GM12872 (cell line): ENCODE results near the gene GALNTL6.

ENCODE experiments used
- TF ChIP-seq, protein P1 (sequence below): IDR thresholded peaks from 3 replicates; pipeline ENCODE4 v1.5.1; 2011; ENCODE audit warnings: low read depth, mild to moderate bottlenecking, low read length, moderate library complexity; ENCODE audit not compliant: insufficient read depth

GALNTL6 gene

DNA sequence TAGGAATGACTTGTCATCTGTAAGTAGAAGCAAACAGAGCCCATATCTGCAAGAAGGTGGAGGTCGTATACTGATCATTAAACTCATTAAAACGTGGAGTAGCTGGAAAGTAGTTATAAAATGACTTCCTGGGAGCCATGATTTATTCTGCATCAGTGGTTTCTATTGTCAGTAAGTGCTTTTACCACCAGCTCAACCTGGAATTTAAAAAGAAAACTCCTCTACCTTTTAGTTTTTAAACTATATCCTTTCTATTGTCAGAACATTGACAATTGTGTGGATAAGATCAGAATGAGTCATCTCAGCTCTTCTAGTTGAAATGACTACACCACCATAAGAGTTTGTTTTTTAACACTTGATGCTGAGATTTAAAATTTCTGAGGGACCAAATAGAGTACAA, 704.2 kb downstream of the GALNTL6 start:
- TF ChIP-seq, protein P1, sequence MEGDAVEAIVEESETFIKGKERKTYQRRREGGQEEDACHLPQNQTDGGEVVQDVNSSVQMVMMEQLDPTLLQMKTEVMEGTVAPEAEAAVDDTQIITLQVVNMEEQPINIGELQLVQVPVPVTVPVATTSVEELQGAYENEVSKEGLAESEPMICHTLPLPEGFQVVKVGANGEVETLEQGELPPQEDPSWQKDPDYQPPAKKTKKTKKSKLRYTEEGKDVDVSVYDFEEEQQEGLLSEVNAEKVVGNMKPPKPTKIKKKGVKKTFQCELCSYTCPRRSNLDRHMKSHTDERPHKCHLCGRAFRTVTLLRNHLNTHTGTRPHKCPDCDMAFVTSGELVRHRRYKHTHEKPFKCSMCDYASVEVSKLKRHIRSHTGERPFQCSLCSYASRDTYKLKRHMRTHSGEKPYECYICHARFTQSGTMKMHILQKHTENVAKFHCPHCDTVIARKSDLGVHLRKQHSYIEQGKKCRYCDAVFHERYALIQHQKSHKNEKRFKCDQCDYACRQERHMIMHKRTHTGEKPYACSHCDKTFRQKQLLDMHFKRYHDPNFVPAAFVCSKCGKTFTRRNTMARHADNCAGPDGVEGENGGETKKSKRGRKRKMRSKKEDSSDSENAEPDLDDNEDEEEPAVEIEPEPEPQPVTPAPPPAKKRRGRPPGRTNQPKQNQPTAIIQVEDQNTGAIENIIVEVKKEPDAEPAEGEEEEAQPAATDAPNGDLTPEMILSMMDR = no peak

DNA sequence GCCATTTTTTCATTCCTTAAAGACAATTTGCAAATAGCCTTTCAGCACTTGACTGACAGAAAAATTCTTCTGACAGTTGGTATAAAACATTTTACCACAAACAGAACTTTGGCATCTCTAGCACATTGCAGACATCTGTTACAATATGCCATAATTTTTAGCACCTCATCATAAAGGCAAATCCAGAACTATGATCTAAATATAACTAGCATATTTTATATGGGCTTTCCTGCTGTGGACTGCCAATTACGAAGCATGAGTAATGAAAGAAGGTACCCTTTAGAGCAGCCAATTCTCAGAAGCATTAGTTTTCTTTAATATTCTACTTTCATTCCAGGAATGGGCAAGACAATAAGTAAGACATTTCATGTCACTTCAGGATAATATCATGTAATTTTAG, 708.0 kb downstream of the GALNTL6 start:
- TF ChIP-seq, protein P1 = no peak

DNA sequence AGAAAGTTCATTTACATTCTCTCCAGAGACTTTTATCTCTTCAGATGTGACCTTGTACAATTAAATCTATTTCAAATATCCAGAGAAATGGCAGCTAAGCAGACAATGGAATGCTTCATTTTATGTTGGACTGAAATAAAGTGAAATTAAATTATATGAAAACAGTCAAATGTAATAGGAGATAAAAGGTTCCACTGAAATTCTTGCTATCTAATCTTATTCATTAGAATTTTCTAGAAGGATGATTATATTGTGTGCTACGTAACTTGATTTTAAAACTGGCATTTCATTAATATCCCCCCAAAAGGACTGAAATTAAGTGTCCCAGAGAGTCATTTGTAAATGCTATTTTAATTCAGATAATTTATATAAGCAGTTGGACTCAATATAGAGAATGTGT, 708.5 kb downstream of the GALNTL6 start:
- TF ChIP-seq, protein P1 = no peak

DNA sequence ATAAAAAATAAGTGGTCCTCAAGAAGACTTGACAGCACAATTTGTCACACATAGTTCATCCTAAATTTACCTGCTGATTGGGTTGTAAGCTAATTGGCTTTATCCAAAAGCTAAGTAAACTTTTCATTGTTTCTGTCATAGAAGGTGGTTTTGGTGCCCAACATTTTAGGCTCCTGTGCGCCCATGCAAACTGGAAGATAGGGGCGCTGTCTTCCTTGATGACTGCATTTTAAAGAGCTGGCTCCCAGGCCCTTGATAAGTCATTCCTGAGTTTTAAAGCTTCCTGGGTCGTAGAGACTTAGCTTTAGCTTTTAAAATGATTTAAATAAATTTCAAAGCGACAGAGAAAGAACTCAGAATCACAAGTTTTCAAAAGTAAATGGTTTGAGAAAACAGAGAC, 730.0 kb downstream of the GALNTL6 start:
- TF ChIP-seq, protein P1 = 0 out of 3 replicates have a peak, but pooled peaks have one; percentile 4

DNA sequence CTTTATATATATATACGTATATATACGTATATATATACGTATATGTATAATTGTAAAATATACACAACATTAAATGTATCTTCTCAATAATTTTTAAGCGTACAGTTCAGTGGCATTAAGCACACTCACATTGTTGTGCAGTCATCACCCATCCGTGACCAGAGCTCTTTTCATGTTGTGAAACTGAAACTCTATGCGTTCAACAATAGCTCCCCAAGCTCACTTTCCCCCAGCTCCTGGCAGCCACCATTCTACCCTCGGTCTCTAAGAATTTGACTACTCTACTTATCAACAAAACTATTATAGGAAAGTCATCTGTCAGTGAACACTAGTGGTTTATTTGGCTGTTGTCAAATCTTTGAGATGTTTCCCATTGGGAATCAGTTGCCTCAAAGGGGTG, 733.6 kb downstream of the GALNTL6 start:
- TF ChIP-seq, protein P1 = no peak

DNA sequence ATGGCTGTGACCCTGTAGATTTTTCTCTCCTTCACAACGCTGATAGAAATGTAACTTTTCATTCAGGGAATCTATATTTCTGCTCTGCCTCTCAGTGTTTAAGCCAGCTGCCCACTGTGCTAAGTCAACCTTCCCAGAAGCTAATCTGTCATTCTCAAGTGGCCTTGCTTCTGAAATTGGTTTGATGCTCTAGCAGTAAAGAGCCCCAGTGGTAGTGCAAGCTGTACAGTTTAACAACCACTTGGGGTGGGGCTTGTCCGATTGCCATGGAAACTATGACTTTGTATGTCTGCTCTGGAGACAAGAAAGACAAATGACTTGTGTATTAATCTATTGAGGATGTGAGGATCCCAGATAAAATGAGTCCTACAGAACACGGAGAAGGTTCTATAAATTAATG, 734.5 kb downstream of the GALNTL6 start:
- TF ChIP-seq, protein P1 = no peak

DNA sequence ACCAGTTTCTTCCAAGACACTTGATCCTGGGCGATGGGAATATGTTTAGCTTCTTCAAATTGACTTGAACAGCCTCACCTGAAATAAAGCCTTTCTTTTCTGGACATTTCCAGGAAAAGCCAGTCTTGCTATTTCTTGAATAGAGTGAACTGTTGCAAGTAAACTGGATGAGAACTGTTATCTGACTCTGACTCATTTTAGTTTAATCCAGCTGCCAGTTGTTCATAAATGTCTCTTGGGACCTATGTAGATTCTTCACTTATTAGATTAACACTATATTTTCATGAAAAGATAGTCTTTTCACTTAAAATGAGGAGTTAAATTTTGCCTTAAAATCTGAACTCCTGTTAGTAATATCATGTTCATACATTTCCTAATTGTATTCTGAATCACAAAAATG, 740.0 kb downstream of the GALNTL6 start:
- TF ChIP-seq, protein P1 = no peak

DNA sequence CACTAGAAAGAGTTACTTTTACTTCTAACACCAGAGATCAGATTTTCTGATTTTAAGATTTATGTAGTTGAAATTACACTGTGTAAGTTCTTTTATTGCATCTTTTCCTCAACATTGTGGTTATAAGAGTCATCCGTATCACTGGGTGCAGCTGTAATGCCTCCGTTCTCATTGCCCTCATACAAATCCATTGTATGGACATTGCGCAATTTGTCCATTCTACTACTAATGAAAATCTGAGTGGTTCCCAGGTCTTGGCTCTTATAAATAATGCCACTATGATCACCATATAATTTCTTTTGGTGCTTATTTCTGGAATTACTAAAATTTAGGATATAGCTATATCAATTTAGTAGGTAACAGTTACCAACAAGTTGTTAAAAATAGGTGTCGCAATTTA, 741.4 kb downstream of the GALNTL6 start:
- TF ChIP-seq, protein P1 = no peak
